ENCODE data around the gene INTS11.

Gene INTS11

DNA sequence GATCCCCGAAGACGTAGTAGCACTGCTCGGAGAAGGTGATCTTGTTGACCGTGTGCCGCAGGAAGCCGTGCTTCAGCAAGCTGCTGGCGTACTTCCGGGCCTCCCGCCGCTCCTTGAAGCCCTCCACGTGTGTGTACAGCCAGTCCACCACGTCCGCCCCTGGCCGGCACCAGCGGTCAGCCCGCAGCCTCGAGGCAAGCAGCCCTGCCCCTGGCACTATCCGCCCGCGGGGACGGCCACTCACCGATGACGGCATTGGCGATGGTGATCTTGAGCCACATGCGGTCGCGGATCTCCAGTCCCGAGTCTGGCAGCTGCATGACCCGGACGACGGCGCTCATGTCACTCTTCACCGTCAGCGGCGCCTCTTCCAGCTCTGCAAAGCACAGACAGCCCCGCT, 13.8 kb upstream of the INTS11 start:
- Histone ChIP-seq H3K18ac (ENCODE audit: low read length) (no peak overlapping the region), H3K27me3 (ENCODE audit: control insufficient read depth in 3 of 3, insufficient read depth in 3 of 3, low read depth in 1 of 3, low read length in 3 of 3) (no peaks in the 10 kb centered on the region), H4K8ac (ENCODE audit: low read depth, low read length) (no peak overlapping the region), H2AFZ (ENCODE audit: low read length) (no peak overlapping the region), H3K4me2 (ENCODE audit: insufficient read depth, low read length, poor library complexity, severe bottlenecking) (no peak overlapping the region), H3K14ac (ENCODE audit: low read length) (no peak overlapping the region), H2BK15ac (ENCODE audit: low read length) (no peak overlapping the region), H4K91ac (ENCODE audit: low read depth, low read length, poor library complexity) (no peak overlapping the region), H2BK120ac (ENCODE audit: low read depth, low read length) (no peak overlapping the region), H3K79me1 (ENCODE audit: low read depth, low read length) (peaks cover 14% of the 10 kb centered on the region), H3K9me3 (replicated peaks in 1 of 2; ENCODE audit: control insufficient read depth in 2 of 2, insufficient read depth in 1 of 2, low read depth in 1 of 2, low read length in 2 of 2) (peaks cover 0 to 9% of the 10 kb centered on the region in 2 donors), H2AK5ac (ENCODE audit: low read depth, low read length) (no peak overlapping the region), H3K36me3 (replicated peaks in 1 of 2; ENCODE audit: control insufficient read depth in 2 of 2, insufficient read depth in 2 of 2, low read length in 2 of 2) (peaks cover 27 to 53% of the 10 kb centered on the region in 2 donors), H3K4me1 (ENCODE audit: control insufficient read depth in 2 of 2, insufficient read depth in 1 of 2, low read depth in 1 of 2, low read length in 2 of 2) (peaks cover 0 to 3% of the 10 kb centered on the region in 2 donors), H2BK5ac (ENCODE audit: low read length) (no peak overlapping the region), H2BK12ac (ENCODE audit: low read length) (no peak overlapping the region), H3K4me3 (ENCODE audit: low read length in 2 of 2) (no peak overlapping the region), H3K9ac (ENCODE audit: low read depth, low read length, poor library complexity) (no peak overlapping the region), H3K4ac (ENCODE audit: low read length) (no peak overlapping the region), H3K23ac (ENCODE audit: low read depth, low read length, poor library complexity) (peak overlapping the region; percentile 73), H3K27ac (replicated peaks; ENCODE audit: low read length) (no peak overlapping the region)
- DNase-seq (ENCODE audit: low spot score) = no peak
- no CpG with 5 or more reads among the region's 36 CpGs for WGBS, 2 donors (ENCODE audit: extremely low coverage in 2 of 2, insufficient read length in 2 of 2, insufficient replicate concordance in 1 of 2)

DNA sequence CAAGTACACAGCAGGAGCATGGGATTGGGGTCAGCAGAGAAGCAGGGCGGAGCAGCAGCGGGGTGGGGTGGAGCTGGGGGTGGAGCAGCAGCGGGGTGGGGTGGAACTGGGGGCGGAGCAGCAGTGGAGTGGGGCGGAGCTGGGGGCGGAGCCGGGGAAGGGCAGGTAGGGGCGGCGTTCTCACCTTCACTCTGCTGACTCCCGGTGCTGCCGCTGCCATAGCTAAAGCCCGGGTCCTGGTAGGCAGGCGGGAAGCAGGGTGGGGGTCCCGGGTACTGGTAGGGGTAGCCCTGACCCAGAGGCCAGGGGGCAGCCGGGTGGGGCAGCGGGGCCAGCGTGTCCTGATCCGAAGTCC, 13.3 kb upstream of the INTS11 start:
- Histone ChIP-seq H2BK15ac (ENCODE audit: low read length) (no peak overlapping the region), H3K23ac (ENCODE audit: low read depth, low read length, poor library complexity) (no peak overlapping the region), H2BK12ac (ENCODE audit: low read length) (no peak overlapping the region), H3K79me1 (ENCODE audit: low read depth, low read length) (peaks cover 14% of the 10 kb centered on the region), H2BK120ac (ENCODE audit: low read depth, low read length) (no peak overlapping the region), H3K9me3 (replicated peaks in 1 of 2; ENCODE audit: control insufficient read depth in 2 of 2, insufficient read depth in 1 of 2, low read depth in 1 of 2, low read length in 2 of 2) (peaks cover 0 to 9% of the 10 kb centered on the region in 2 donors), H4K8ac (ENCODE audit: low read depth, low read length) (no peak overlapping the region), H3K36me3 (replicated peaks in 1 of 2; ENCODE audit: control insufficient read depth in 2 of 2, insufficient read depth in 2 of 2, low read length in 2 of 2) (peaks cover 27 to 53% of the 10 kb centered on the region in 2 donors), H4K91ac (ENCODE audit: low read depth, low read length, poor library complexity) (no peak overlapping the region), H3K14ac (ENCODE audit: low read length) (no peak overlapping the region), H2BK5ac (ENCODE audit: low read length) (no peak overlapping the region), H3K9ac (ENCODE audit: low read depth, low read length, poor library complexity) (no peak overlapping the region), H3K27me3 (ENCODE audit: control insufficient read depth in 3 of 3, insufficient read depth in 3 of 3, low read depth in 1 of 3, low read length in 3 of 3) (no peaks in the 10 kb centered on the region), H3K27ac (replicated peaks; ENCODE audit: low read length) (no peak overlapping the region), H3K4me2 (ENCODE audit: insufficient read depth, low read length, poor library complexity, severe bottlenecking) (no peak overlapping the region), H2AFZ (ENCODE audit: low read length) (no peak overlapping the region), H3K18ac (ENCODE audit: low read length) (no peak overlapping the region), H3K4me1 (ENCODE audit: control insufficient read depth in 2 of 2, insufficient read depth in 1 of 2, low read depth in 1 of 2, low read length in 2 of 2) (peaks cover 0 to 3% of the 10 kb centered on the region in 2 donors), H3K4ac (ENCODE audit: low read length) (no peak overlapping the region), H2AK5ac (ENCODE audit: low read depth, low read length) (no peak overlapping the region), H3K4me3 (ENCODE audit: low read length in 2 of 2) (no peak overlapping the region)
- DNase-seq (ENCODE audit: low spot score) = no peak
- no CpG with 5 or more reads among the region's 18 CpGs for WGBS, 2 donors (ENCODE audit: extremely low coverage in 2 of 2, insufficient read length in 2 of 2, insufficient replicate concordance in 1 of 2)

DNA sequence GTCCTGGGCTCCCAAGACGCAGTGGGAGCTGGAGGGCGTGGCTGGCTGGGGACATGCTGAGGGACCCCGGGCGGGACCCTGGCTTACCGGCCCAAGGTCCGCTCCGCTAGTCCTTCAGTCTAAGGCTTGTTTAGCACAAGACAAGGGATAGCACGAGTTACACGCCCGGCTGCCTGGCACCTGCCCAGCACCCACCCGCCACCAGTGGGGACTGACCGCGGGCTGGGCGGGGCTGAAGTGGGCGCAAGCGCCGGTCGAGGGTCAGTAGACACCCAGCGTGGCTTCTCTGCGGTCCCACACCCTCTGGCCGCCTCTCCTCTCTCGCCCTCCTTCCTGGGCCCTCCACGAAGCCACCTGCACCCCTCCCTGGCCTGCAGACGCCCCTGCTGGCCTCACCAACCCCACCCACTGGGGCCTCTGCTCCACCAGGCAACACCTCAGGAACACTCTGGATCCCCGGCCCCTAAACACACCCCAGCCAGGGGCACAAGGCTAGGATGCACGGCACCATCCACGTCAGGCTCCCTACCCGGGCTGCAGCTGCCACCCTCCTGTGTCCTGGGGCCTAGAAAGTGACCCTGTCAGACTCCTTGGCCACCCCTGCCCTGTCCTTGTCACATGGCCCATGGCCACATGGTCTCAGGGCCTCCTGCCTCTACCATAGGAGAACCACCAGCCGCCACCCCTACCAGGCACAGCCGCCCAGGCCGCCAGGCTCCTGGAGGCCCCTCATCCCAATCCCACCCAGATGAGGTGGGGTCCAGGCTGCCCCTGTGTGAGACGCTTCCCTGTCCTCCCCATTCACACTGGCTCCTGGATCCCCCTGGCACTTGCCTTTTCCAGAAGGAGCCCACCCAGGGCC, 12.7 kb upstream of the INTS11 start:
- H3K27ac ChIP-seq (replicated peaks; ENCODE audit: low read length) = no peak overlapping the region
- no peak overlapping the region for H3K18ac ChIP-seq (ENCODE audit: low read length)
- H3K79me1 ChIP-seq (ENCODE audit: low read depth, low read length) = peaks cover 15% of the 10 kb centered on the region
- H2BK12ac ChIP-seq (ENCODE audit: low read length) = no peak overlapping the region
- H3K4me1 ChIP-seq (ENCODE audit: control insufficient read depth in 2 of 2, insufficient read depth in 1 of 2, low read depth in 1 of 2, low read length in 2 of 2) = peaks cover 0 to 3% of the 10 kb centered on the region in 2 donors
- no peak overlapping the region for H3K4me2 ChIP-seq (ENCODE audit: insufficient read depth, low read length, poor library complexity, severe bottlenecking)
- no peak overlapping the region for H2BK5ac ChIP-seq (ENCODE audit: low read length)
- H2BK120ac ChIP-seq (ENCODE audit: low read depth, low read length) = no peak overlapping the region
- H3K4ac ChIP-seq (ENCODE audit: low read length) = no peak overlapping the region
- H3K23ac ChIP-seq (ENCODE audit: low read depth, low read length, poor library complexity) = peak overlapping the region; percentile 43
- peak overlapping the region; percentile 21 for H3K14ac ChIP-seq (ENCODE audit: low read length)
- H3K27me3 ChIP-seq (ENCODE audit: control insufficient read depth in 3 of 3, insufficient read depth in 3 of 3, low read depth in 1 of 3, low read length in 3 of 3) = no peaks in the 10 kb centered on the region
- H3K4me3 ChIP-seq (ENCODE audit: low read length in 2 of 2) = no peak overlapping the region
- no peak overlapping the region for H4K8ac ChIP-seq (ENCODE audit: low read depth, low read length)
- no CpG with 5 or more reads among the region's 32 CpGs for WGBS, 2 donors (ENCODE audit: extremely low coverage in 2 of 2, insufficient read length in 2 of 2, insufficient replicate concordance in 1 of 2)
- no peak for DNase-seq (ENCODE audit: low spot score)
- H3K9ac ChIP-seq (ENCODE audit: low read depth, low read length, poor library complexity) = no peak overlapping the region
- no peak overlapping the region for H2AK5ac ChIP-seq (ENCODE audit: low read depth, low read length)
- H2AFZ ChIP-seq (ENCODE audit: low read length) = no peak overlapping the region
- H2BK15ac ChIP-seq (ENCODE audit: low read length) = no peak overlapping the region
- H3K9me3 ChIP-seq (replicated peaks in 1 of 2; ENCODE audit: control insufficient read depth in 2 of 2, insufficient read depth in 1 of 2, low read depth in 1 of 2, low read length in 2 of 2) = peaks cover 0 to 9% of the 10 kb centered on the region in 2 donors
- H3K36me3 ChIP-seq (replicated peaks in 1 of 2; ENCODE audit: control insufficient read depth in 2 of 2, insufficient read depth in 2 of 2, low read length in 2 of 2) = peaks cover 27 to 53% of the 10 kb centered on the region in 2 donors
- no peak overlapping the region for H4K91ac ChIP-seq (ENCODE audit: low read depth, low read length, poor library complexity)

DNA sequence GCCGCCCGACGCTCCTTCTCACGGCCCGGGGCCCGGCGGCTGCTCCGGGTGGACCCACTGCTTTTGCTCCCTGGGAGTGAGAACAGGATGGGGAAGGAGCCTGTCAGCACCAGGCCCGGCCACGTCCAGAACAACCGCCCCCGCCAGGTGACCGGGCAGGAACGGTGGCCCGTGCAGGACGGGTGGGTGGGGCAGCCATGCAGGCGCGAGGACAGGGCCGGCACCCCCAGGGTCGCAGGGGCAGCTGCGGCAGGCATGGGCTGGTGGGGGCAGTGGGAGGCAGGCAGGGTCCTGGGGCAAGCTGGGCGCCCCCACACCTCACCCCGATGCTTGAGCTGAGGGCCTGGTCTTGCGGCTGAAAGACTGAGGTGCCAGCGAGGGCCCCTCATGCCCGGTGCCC, 12.0 kb upstream of the INTS11 start:
- no peak overlapping the region for H3K18ac ChIP-seq (ENCODE audit: low read length)
- peaks cover 0 to 8% of the 10 kb centered on the region in 2 donors for H3K9me3 ChIP-seq (replicated peaks in 1 of 2; ENCODE audit: control insufficient read depth in 2 of 2, insufficient read depth in 1 of 2, low read depth in 1 of 2, low read length in 2 of 2)
- no peaks in the 10 kb centered on the region for H3K27me3 ChIP-seq (ENCODE audit: control insufficient read depth in 3 of 3, insufficient read depth in 3 of 3, low read depth in 1 of 3, low read length in 3 of 3)
- no peak overlapping the region for H3K4me3 ChIP-seq (ENCODE audit: low read length in 2 of 2)
- peak overlapping the region; percentile 22 for H2BK12ac ChIP-seq (ENCODE audit: low read length)
- H4K8ac ChIP-seq (ENCODE audit: low read depth, low read length) = no peak overlapping the region
- H3K27ac ChIP-seq (replicated peaks; ENCODE audit: low read length) = no peak overlapping the region
- H3K9ac ChIP-seq (ENCODE audit: low read depth, low read length, poor library complexity) = no peak overlapping the region
- DNase-seq (ENCODE audit: low spot score) = no peak
- peaks cover 0 to 3% of the 10 kb centered on the region in 2 donors for H3K4me1 ChIP-seq (ENCODE audit: control insufficient read depth in 2 of 2, insufficient read depth in 1 of 2, low read depth in 1 of 2, low read length in 2 of 2)
- no peak overlapping the region for H2BK120ac ChIP-seq (ENCODE audit: low read depth, low read length)
- H3K4ac ChIP-seq (ENCODE audit: low read length) = no peak overlapping the region
- no peak overlapping the region for H3K23ac ChIP-seq (ENCODE audit: low read depth, low read length, poor library complexity)
- H4K91ac ChIP-seq (ENCODE audit: low read depth, low read length, poor library complexity) = no peak overlapping the region
- H2AK5ac ChIP-seq (ENCODE audit: low read depth, low read length) = no peak overlapping the region
- H3K36me3 ChIP-seq (replicated peaks in 1 of 2; ENCODE audit: control insufficient read depth in 2 of 2, insufficient read depth in 2 of 2, low read length in 2 of 2) = peaks cover 26 to 47% of the 10 kb centered on the region in 2 donors
- no peak overlapping the region for H3K14ac ChIP-seq (ENCODE audit: low read length)
- H2BK15ac ChIP-seq (ENCODE audit: low read length) = no peak overlapping the region
- H3K4me2 ChIP-seq (ENCODE audit: insufficient read depth, low read length, poor library complexity, severe bottlenecking) = no peak overlapping the region
- no peak overlapping the region for H2BK5ac ChIP-seq (ENCODE audit: low read length)
- no CpG with 5 or more reads among the region's 26 CpGs for WGBS, 2 donors (ENCODE audit: extremely low coverage in 2 of 2, insufficient read length in 2 of 2, insufficient replicate concordance in 1 of 2)
- no peak overlapping the region for H2AFZ ChIP-seq (ENCODE audit: low read length)
- peaks cover 14% of the 10 kb centered on the region for H3K79me1 ChIP-seq (ENCODE audit: low read depth, low read length)
